HCT116 (cell line): ENCODE measurements around the gene FAM237B.

Source experiments
- CBX3 ChIP-seq: IDR thresholded peaks from 2 replicates; pipeline ENCODE4 v1.6.1; 2012; ENCODE audit warnings: low read depth
- ELF1 ChIP-seq: IDR thresholded peaks from 2 replicates; pipeline ENCODE4 v1.6.1; 2012; ENCODE audit warnings: low read depth, borderline replicate concordance
- EZH2 ChIP-seq: fragments of 200-600 bp; sonication (generic); IDR thresholded peaks from 2 replicates; pipeline ENCODE4 v1.6.1; 2017; ENCODE audit warnings: antibody characterized with exemption, mixed run types
- EZH2phosphoT487 ChIP-seq: fragments of 200-600 bp; IDR thresholded peaks from 2 replicates; pipeline ENCODE4 v1.6.1; 2018; ENCODE audit warnings: antibody characterized with exemption, borderline replicate concordance
- POLR2A ChIP-seq: IDR thresholded peaks from 2 replicates; pipeline ENCODE4 v1.7.0; 2011; ENCODE audit warnings: borderline replicate concordance; ENCODE audit not compliant: insufficient read depth, insufficient read length; ENCODE audit errors: extremely low read depth
- SIN3A ChIP-seq: IDR thresholded peaks from 2 replicates; pipeline ENCODE4 v1.6.1; 2012; ENCODE audit warnings: low read depth
- TCF7L2 ChIP-seq: IDR thresholded peaks from 2 replicates; pipeline ENCODE4 v1.7.0; 2011; ENCODE audit warnings: borderline replicate concordance, inconsistent platforms; ENCODE audit not compliant: insufficient read depth, insufficient read length; ENCODE audit errors: extremely low read depth
- YY1 ChIP-seq: IDR thresholded peaks from 2 replicates; pipeline ENCODE4 v1.6.1; 2011; ENCODE audit warnings: low read length, low read depth, moderate library complexity, mild to moderate bottlenecking; ENCODE audit not compliant: insufficient replicate concordance; ENCODE audit errors: extremely low read depth
- ZFX ChIP-seq: fragments of 450-650 bp; IDR thresholded peaks from 2 replicates; pipeline ENCODE4 v1.6.1; 2017
- ZNF274 ChIP-seq: fragments of 200-500 bp; sonication (Bioruptor generic); IDR thresholded peaks from 2 replicates; pipeline ENCODE4 v1.6.1; 2014; ENCODE audit warnings: mild to moderate bottlenecking, low read depth, low read length, inconsistent platforms
- TF ChIP-seq, protein P1 (sequence below), 3 experiments: fragments of 200-600 bp in 1 of 3; sonication (generic) in 1 of 3; IDR thresholded peaks in 2 of 3; conservative IDR thresholded peaks in 1 of 3; 2 replicates each; pipeline ENCODE4 v1.5.1; 2012 to 2017; ENCODE audit warnings: low read depth in 2 of 3, low read length in 2 of 3, antibody characterized with exemption in 1 of 3, borderline replicate concordance in 1 of 3, control low read depth in 1 of 3, mild to moderate bottlenecking in 1 of 3, mixed read lengths in 1 of 3, mixed run types in 1 of 3, moderate library complexity in 1 of 3; ENCODE audit not compliant: insufficient read depth in 1 of 3

- TF ChIP-seq, protein P1, sequence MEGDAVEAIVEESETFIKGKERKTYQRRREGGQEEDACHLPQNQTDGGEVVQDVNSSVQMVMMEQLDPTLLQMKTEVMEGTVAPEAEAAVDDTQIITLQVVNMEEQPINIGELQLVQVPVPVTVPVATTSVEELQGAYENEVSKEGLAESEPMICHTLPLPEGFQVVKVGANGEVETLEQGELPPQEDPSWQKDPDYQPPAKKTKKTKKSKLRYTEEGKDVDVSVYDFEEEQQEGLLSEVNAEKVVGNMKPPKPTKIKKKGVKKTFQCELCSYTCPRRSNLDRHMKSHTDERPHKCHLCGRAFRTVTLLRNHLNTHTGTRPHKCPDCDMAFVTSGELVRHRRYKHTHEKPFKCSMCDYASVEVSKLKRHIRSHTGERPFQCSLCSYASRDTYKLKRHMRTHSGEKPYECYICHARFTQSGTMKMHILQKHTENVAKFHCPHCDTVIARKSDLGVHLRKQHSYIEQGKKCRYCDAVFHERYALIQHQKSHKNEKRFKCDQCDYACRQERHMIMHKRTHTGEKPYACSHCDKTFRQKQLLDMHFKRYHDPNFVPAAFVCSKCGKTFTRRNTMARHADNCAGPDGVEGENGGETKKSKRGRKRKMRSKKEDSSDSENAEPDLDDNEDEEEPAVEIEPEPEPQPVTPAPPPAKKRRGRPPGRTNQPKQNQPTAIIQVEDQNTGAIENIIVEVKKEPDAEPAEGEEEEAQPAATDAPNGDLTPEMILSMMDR (IDR thresholded peaks at IDR 0.05 in 2 of 3, conservative IDR thresholded peaks at IDR 0.05 in 1 of 3; ENCODE audit: borderline replicate concordance in 1 of 3, insufficient read depth in 1 of 3, low read depth in 2 of 3, low read length in 2 of 3) = no peak
- TF ChIP-seq ELF1 = no peak
- no peak for TF ChIP-seq TCF7L2
- no peak for TF ChIP-seq ZNF274
- no peak for TF ChIP-seq POLR2A
- TF ChIP-seq CBX3 = no peak
- no peak for TF ChIP-seq EZH2phosphoT487
- no peak for TF ChIP-seq SIN3A
- no peak for TF ChIP-seq EZH2
- TF ChIP-seq YY1 = no peak
- no peak for TF ChIP-seq ZFX
Measured at GRCh38 chr7:90272242-90272641, 48.9 kb downstream of the FAM237B start.
